T-helper 2 cell treated with Interferon-gamma antibody and Interleukin-4, amounts not matched to agents 5 μg/mL and 100 μg/mL, for 36 hours (primary cell): ENCODE measurements around the gene SLC8B1.

Experiments used
- DNase-seq: peaks from one replicate; pipeline ENCODE4 v3.0.0; 2021; ENCODE audit warnings: low spot score
- H3K27ac Mint-ChIP-seq: one replicate; pipeline ENCODE4 v1.8.0; 2021; ENCODE audit warnings: mild to moderate bottlenecking, mixed read lengths
- H3K27me3 Mint-ChIP-seq: one replicate; pipeline ENCODE4 v1.8.0; 2021; ENCODE audit warnings: low read depth, mixed read lengths
- H3K36me3 Mint-ChIP-seq: one replicate; pipeline ENCODE4 v1.8.0; 2021; ENCODE audit warnings: low read depth, mixed read lengths
- H3K4me1 Mint-ChIP-seq: one replicate; pipeline ENCODE4 v1.8.0; 2021; ENCODE audit warnings: low read depth, mixed read lengths
- H3K4me3 Mint-ChIP-seq: one replicate; pipeline ENCODE4 v1.8.0; 2022; ENCODE audit warnings: mild to moderate bottlenecking, moderate library complexity, mixed read lengths
- H3K9me3 Mint-ChIP-seq: one replicate; pipeline ENCODE4 v1.8.0; 2021; ENCODE audit warnings: mixed read lengths

Gene SLC8B1

GRCh38 chr12:113271466-113271852 is 63.5 kb downstream of the SLC8B1 start:
- H3K27me3 Mint-ChIP-seq = no peaks in the 10 kb centered on the region
- H3K9me3 Mint-ChIP-seq = no peaks in the 10 kb centered on the region
- H3K4me3 Mint-ChIP-seq = no peak overlapping the region
- peaks cover 40% of the 10 kb centered on the region for H3K36me3 Mint-ChIP-seq
- peaks cover 9% of the 10 kb centered on the region for H3K4me1 Mint-ChIP-seq
- no peak for DNase-seq
- no peak overlapping the region for H3K27ac Mint-ChIP-seq

DNA sequence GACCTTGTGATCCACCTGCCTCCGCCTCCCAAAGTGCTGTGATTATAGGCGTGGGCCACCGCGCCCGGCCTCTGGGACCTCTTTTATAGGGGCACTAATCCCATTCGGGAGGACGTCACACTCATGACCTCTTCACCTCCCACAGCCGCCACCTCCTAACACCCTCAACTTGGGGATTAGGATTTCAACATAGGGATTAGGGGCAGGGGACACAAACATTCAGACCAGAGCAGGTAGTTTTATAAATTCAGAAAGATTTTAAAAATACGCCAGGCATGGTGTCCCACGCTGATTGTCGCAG is 64.2 kb downstream of the SLC8B1 start:
- no peaks in the 10 kb centered on the region for H3K9me3 Mint-ChIP-seq
- H3K4me3 Mint-ChIP-seq = no peak overlapping the region
- peaks cover 47% of the 10 kb centered on the region for H3K36me3 Mint-ChIP-seq
- no peaks in the 10 kb centered on the region for H3K27me3 Mint-ChIP-seq
- no peak overlapping the region for H3K27ac Mint-ChIP-seq
- no peak for DNase-seq
- peaks cover 9% of the 10 kb centered on the region for H3K4me1 Mint-ChIP-seq

DNA sequence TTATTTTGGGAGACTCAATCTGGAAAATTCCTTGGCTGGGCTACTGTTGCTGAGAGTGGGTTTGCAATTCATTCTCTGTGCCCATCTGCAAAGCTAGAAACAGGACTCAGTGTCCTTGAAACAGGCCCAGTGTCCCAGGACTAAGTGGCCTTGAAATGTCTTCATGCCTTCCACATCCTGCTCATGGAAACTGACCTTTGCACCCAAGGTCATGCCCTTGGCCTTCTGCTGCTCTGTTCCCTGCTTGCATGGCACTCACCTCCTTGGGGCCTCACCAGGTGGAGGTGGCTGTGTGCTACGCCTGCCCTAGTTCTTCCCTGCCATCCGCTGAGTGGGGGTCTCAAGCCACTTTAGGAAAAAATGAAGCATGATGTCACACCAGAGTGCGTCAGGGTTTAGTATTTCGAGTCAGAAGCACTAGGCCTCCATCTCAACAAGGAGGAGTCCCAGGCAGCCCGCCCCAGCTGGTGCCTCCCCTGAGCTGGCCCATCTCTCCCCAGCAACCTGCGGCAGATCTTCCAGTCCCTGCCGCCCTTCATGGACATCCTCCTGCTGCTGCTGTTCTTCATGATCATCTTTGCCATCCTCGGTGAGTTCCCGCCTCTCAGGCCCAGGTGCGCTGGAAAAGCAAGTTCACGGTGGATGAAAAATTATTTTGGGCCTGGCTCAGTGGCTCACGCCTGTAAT is 65.5 kb downstream of the SLC8B1 start:
- no peak overlapping the region for H3K4me3 Mint-ChIP-seq
- peaks cover 44% of the 10 kb centered on the region for H3K36me3 Mint-ChIP-seq
- DNase-seq = no peak
- no peaks in the 10 kb centered on the region for H3K9me3 Mint-ChIP-seq
- no peaks in the 10 kb centered on the region for H3K27me3 Mint-ChIP-seq
- H3K27ac Mint-ChIP-seq = no peak overlapping the region
- H3K4me1 Mint-ChIP-seq = peaks cover 11% of the 10 kb centered on the region

DNA sequence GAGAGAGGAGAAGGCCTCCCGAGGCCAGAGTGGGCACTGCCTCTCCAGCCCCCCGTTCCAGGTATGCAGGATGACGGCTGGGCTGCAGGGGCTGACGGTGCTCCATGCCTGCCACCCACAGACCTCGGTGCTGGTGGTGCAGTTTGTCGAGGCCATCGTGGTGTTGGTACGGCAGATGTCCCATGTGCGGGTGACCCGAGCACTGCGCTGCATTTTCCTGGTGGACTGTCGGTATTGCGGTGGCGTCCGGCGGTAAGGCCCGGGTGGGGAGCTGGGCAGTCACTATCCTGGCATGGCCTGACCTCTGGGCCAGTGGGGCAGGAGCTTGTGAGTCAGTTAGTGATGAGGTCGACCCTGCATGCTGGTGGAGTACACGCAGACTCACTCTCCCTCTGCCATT is 66.3 kb downstream of the SLC8B1 start:
- H3K4me3 Mint-ChIP-seq = no peak overlapping the region
- H3K27me3 Mint-ChIP-seq = no peaks in the 10 kb centered on the region
- peaks cover 52% of the 10 kb centered on the region for H3K36me3 Mint-ChIP-seq
- no peaks in the 10 kb centered on the region for H3K9me3 Mint-ChIP-seq
- no peak for DNase-seq
- H3K4me1 Mint-ChIP-seq = peaks cover 17% of the 10 kb centered on the region
- no peak overlapping the region for H3K27ac Mint-ChIP-seq

DNA sequence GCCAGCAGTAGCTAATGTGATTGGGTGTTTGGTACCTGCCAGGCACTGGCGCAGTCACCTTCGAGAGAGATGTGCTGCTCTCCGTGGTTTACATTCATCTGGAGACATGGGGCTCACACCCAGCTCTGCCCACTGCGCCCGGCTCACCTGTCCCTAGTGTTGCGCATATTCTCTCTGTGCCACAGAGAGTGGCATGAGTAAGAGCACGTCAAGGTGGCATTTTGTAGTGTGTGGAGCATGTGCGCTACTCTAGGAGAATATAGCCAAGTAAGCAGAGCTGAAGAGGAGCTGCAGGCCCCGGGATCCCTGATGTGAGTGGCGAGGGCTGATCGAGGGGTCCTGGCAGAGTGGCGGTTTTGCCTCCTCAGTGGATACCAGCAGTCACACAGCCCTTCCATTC is 66.8 kb downstream of the SLC8B1 start:
- peaks cover 20% of the 10 kb centered on the region for H3K4me1 Mint-ChIP-seq
- H3K9me3 Mint-ChIP-seq = no peaks in the 10 kb centered on the region
- no peak for DNase-seq
- H3K4me3 Mint-ChIP-seq = no peak overlapping the region
- peaks cover 55% of the 10 kb centered on the region for H3K36me3 Mint-ChIP-seq
- no peaks in the 10 kb centered on the region for H3K27me3 Mint-ChIP-seq
- H3K27ac Mint-ChIP-seq = no peak overlapping the region

DNA sequence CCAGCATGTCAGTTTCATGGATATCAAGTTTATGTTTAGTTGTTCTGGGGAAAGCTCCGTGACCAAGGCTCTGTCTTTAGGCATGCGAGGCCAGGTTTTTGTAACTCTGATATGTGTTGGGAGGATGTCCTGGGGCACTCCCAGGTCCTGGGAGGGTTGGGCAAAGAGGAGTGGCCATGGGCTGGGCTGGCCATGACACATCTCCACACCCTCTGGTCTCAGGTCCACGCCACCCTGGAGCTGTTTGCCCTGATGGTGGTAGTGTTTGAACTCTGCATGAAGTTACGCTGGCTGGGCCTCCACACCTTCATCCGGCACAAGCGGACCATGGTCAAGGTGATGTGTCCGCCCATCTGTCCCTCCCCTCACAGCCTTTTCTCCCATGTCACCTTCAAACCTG is 67.3 kb downstream of the SLC8B1 start:
- Mint-ChIP-seq H3K36me3 (peaks cover 54% of the 10 kb centered on the region), H3K9me3 (no peaks in the 10 kb centered on the region), H3K4me1 (peaks cover 23% of the 10 kb centered on the region), H3K27me3 (no peaks in the 10 kb centered on the region), H3K4me3 (no peak overlapping the region), H3K27ac (no peak overlapping the region)
- no peak for DNase-seq

GRCh38 chr12:113266106-113266895 is 68.6 kb downstream of the SLC8B1 start:
- peaks cover 28% of the 10 kb centered on the region for H3K4me1 Mint-ChIP-seq
- H3K36me3 Mint-ChIP-seq = peaks cover 49% of the 10 kb centered on the region
- no peak overlapping the region for H3K4me3 Mint-ChIP-seq
- no peaks in the 10 kb centered on the region for H3K27me3 Mint-ChIP-seq
- H3K27ac Mint-ChIP-seq = no peak overlapping the region
- H3K9me3 Mint-ChIP-seq = no peaks in the 10 kb centered on the region
- DNase-seq = no peak

DNA sequence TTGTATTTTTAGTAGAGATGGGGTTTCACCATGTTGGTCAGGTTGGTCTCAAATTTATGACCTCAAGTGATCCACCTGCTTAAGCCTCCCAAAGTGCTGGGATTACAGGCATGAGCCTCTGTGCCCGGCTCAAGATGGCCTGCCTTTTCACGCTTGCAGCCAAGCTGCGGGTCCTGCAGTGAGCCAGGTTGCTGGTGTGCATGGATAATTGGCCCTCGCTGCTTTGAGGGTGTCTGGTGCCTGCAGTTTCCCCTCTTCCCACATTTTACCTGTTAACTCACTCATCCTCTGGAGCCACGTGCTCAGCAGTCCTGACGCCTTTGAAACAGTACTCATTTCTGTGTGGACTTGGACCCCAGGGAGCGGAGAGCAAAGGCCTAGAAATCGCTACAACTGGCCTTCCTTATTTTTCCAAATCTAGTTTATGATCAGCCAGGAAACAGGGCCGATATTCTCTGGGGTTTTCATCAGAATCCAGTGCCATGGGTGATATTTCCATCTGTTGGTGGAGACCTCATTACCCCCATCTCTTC is 71.4 kb downstream of the SLC8B1 start:
- no peak for DNase-seq
- Mint-ChIP-seq H3K27ac (peak overlapping the region; percentile 55), H3K9me3 (no peaks in the 10 kb centered on the region), H3K36me3 (peaks cover 55% of the 10 kb centered on the region), H3K27me3 (no peaks in the 10 kb centered on the region), H3K4me1 (peaks cover 46% of the 10 kb centered on the region), H3K4me3 (peak overlapping the region; percentile 54)

- H3K27ac Mint-ChIP-seq = peak overlapping the region; percentile 64
- H3K4me1 Mint-ChIP-seq = peaks cover 49% of the 10 kb centered on the region
- H3K36me3 Mint-ChIP-seq = peaks cover 49% of the 10 kb centered on the region
Measured at GRCh38 chr12:113262710-113263109, 72.2 kb downstream of the SLC8B1 start.

DNA sequence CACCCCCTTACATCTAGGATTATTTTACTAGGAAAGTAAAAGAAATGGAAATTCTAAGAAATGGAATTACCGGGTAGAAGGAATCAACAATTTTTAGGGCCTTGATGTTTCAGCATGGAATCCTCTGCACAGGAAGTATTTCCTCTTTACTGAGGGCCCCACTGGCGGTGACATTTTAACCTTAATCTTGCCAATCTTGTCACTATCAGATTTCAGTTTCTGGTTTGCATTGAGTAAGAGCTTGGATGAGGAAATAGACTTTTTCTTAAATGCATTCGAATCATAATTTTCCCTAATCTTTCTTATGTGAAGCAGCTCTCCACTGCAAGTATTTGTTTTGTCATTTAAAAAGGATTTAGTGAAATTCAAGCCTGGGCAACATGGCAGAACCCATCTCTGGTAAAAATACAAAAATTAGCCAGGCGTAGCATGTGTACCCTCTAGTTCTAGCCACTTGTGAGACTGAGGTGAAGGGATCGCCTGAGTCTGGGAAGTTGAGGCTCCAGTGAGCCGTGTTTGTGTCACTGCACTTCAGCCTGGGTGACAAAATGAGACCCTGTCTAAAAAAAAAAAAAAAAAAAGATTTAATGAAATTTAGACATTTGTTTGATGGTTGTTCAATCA is 73.0 kb downstream of the SLC8B1 start:
- Mint-ChIP-seq H3K27me3 (no peaks in the 10 kb centered on the region), H3K36me3 (peaks cover 50% of the 10 kb centered on the region), H3K4me1 (peaks cover 49% of the 10 kb centered on the region), H3K9me3 (no peaks in the 10 kb centered on the region), H3K4me3 (peak overlapping the region; percentile 71), H3K27ac (peak overlapping the region; percentile 83)
- DNase-seq = peak; percentile 55

More at GRCh38 chr12:113262710-113263109, 72.2 kb downstream of the SLC8B1 start:
- Mint-ChIP-seq H3K27me3 (no peaks in the 10 kb centered on the region), H3K9me3 (no peaks in the 10 kb centered on the region), H3K4me3 (peak overlapping the region; percentile 71)
- no peak for DNase-seq

- no peak for DNase-seq
- H3K4me3 Mint-ChIP-seq = no peak overlapping the region
- H3K9me3 Mint-ChIP-seq = no peaks in the 10 kb centered on the region
- peaks cover 46% of the 10 kb centered on the region for H3K36me3 Mint-ChIP-seq
- peak overlapping the region; percentile 74 for H3K27ac Mint-ChIP-seq
- no peaks in the 10 kb centered on the region for H3K27me3 Mint-ChIP-seq
- peaks cover 49% of the 10 kb centered on the region for H3K4me1 Mint-ChIP-seq
Measured at GRCh38 chr12:113260636-113261300, 74.1 kb downstream of the SLC8B1 start.

DNA sequence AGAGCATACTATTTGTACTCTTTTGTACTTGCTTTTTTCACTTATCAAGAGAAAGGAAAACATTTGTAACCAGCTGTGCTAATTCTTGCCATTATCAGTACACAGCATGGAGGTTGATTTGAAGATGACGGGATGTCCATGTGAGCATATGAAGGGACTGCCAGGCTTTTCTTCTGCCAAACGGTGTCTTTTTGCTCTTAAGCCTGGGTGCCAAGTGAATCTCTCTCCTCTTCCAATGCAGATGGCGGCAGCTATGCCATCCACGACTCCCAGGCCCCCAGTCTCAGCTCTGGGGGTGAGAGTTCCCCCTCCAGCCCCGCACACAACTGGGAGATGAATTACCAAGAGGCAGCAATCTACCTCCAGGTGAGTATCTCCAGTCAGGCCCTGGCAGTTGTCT is 74.8 kb downstream of the SLC8B1 start:
- no peak overlapping the region for H3K4me3 Mint-ChIP-seq

GRCh38 chr12:113257564-113257963 is 77.3 kb downstream of the SLC8B1 start:
- Mint-ChIP-seq H3K4me1 (peaks cover 34% of the 10 kb centered on the region), H3K27ac (no peak overlapping the region), H3K9me3 (peaks cover 10% of the 10 kb centered on the region), H3K36me3 (peaks cover 48% of the 10 kb centered on the region), H3K27me3 (no peaks in the 10 kb centered on the region), H3K4me3 (no peak overlapping the region)
- DNase-seq = no peak

More for the DNA sequence above, 74.8 kb downstream of the SLC8B1 start:
- DNase-seq = no peak
- peak overlapping the region; percentile 74 for H3K27ac Mint-ChIP-seq
- no peaks in the 10 kb centered on the region for H3K9me3 Mint-ChIP-seq
- H3K4me1 Mint-ChIP-seq = peaks cover 47% of the 10 kb centered on the region
- no peaks in the 10 kb centered on the region for H3K27me3 Mint-ChIP-seq
- H3K36me3 Mint-ChIP-seq = peaks cover 45% of the 10 kb centered on the region

DNA sequence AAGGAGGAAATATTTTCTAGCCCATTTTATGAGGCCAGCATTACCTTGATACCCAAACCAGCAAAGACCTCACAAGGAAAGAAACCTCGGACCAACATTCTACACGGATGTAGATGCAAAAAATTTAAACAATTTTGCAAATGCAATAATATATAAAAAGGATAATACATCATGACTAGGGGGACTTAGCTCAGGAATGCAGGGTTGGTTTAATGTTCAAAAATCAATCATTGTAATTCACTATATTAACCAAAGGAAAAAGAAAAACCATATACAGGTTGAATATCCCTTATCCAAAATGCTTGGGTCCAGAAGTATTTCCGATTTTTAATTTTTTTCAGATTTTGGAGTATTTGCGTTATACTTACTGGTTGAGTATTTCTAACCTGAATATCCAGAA is 80.6 kb downstream of the SLC8B1 start:
- Mint-ChIP-seq H3K27ac (no peak overlapping the region), H3K4me1 (peaks cover 8% of the 10 kb centered on the region), H3K27me3 (no peaks in the 10 kb centered on the region), H3K4me3 (no peak overlapping the region), H3K9me3 (peaks cover 10% of the 10 kb centered on the region), H3K36me3 (peaks cover 54% of the 10 kb centered on the region)
- DNase-seq = no peak
